HG02642 (cell line): Measurements from ENCODE around the gene SPAG4.

Experiments used
- ATAC-seq: cut with Tn5 transposase; IDR thresholded peaks from one replicate; pipeline ENCODE4 v1.9.1; 2021; ENCODE audit warnings: mild to moderate bottlenecking; ENCODE audit not compliant: unreplicated experiment, poor library complexity

The SPAG4 gene, protein sequence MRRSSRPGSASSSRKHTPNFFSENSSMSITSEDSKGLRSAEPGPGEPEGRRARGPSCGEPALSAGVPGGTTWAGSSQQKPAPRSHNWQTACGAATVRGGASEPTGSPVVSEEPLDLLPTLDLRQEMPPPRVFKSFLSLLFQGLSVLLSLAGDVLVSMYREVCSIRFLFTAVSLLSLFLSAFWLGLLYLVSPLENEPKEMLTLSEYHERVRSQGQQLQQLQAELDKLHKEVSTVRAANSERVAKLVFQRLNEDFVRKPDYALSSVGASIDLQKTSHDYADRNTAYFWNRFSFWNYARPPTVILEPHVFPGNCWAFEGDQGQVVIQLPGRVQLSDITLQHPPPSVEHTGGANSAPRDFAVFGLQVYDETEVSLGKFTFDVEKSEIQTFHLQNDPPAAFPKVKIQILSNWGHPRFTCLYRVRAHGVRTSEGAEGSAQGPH

DNA sequence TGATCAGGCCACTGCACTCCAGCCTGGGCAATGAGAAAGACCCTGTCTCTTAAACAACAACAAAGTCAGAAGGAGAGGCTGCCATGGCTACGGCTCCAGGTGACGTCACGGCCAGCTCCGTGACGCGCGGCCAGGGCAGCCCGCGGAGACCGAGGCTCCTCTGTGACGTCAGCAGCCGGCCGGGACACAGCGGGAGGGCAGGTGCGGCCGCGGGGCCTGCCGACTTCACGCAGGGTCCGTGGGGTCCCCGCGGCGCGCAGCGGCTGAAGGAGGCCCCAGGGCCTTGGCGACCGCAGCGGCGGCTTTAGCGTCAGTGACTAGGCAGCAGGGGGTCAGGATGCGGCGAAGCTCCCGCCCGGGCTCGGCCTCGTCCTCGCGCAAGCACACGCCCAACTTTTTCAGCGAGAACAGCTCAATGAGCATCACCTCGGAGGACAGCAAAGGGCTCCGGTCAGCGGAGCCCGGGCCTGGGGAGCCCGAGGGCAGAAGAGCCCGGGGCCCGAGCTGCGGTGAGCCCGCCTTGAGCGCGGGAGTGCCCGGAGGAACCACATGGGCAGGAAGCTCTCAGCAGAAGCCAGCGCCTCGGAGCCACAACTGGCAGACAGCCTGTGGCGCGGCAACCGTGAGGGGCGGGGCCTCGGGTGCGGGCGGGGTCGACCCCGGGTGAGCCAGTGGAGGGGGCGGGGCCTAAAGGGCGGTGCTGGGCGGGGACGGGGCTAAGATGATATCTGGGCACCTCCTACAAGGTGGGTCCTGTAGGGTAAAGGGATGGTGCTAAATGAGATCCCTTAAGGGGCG, at the start of gene SPAG4:
TSS of gene SPAG4 (plus strand) at position 163 of the 798 bp plus-strand sequence. CDS start at position 338, 175 bp downstream.
- peak; percentile 72 for ATAC-seq

DNA sequence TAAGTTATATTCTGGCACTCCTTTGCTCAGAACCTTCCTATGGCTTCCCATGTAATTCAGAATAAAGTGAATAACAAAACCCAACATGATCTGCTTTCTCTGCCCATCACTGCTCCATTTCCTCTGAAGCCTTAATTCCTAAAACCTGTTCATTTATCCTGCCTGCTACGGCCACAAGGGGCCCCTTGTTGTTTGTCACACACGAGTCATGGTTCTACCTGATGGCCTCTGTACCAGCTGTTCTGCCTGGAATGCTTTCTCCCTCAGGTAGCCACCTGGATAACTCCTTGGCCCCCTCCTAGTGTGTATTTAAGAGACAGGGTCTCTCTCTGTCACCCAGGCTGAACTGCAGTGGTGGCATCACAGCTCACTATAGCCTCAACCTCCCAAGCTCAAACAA, 47.0 kb upstream of the SPAG4 start:
- ATAC-seq, result no peak

DNA sequence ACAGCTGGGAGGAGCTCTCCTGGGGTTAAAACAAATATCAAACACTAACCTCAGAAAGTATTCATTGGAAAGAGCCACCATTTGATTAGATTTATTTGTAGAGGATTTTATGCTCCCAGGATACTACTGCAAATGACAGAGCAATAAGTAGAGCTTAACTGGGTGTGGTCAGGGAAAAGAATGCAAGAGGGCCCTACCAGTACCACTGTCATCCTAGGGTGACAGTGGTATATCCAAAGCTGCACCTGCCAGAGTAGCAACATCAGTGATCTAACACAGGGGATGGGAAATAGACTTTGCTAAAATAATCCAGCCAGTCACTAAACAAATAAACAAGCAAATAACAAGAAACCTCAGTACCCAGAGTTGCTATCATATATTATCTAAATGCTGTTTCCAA, 44.1 kb upstream of the SPAG4 start:
- ATAC-seq, result no peak

DNA sequence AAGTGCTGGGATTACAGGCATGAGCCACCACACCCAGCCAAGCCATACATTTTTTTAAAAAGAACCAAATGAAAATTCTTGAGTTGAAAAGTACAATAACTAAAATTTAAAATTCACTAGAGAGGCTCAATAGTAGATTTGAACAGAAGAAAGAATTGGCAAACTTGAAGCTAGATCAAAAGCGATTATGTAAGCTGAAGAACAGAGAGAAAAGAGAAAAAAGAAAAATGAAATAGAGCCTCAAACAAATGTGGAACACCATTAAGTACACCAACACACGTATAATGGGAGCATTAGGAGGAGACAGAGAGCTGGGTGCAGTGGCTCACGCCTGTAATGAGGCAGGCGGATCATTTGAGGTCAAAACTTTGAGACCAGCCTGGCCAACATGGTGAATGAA, 42.8 kb upstream of the SPAG4 start:
- ATAC-seq, result no peak

DNA sequence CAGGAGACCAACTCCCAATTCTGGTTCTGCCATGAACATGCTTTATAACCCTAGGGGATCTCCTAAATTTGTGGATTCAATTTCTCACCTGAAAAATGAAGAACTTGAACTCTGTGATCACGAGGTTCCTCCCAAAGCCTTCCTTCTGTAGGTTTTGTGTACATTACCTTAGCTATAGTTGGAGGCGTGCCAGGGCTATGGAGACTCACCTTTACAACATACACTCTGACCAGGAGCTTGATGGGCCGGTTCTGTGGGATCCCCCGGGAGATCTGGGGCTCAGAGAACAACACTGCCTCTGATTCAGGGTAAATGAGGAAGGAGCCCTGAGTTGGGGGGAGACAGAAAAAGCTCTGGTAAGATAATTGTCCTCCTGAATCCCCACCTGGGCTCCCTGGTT, 39.7 kb upstream of the SPAG4 start:
- ATAC-seq, result no peak

DNA sequence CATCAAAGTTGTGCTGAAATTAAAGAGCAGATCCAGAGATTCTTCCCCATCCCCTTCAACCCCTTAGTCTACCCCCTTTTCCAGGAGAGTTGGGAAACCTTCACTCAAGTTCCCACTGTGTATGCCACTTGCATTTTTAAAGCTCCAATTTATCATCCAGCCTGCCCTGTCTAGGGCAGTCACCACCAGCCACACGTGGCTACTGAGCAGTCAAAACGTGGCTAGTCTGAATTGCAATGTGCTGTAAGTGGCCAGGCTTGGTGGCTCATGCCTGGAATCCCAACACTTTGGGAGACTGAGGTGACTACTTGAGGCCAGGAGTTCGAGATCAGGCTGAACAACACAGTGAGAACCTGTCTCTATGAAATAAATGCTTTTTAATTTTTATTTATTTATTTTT, 38.8 kb upstream of the SPAG4 start:
- ATAC-seq, result no peak

DNA sequence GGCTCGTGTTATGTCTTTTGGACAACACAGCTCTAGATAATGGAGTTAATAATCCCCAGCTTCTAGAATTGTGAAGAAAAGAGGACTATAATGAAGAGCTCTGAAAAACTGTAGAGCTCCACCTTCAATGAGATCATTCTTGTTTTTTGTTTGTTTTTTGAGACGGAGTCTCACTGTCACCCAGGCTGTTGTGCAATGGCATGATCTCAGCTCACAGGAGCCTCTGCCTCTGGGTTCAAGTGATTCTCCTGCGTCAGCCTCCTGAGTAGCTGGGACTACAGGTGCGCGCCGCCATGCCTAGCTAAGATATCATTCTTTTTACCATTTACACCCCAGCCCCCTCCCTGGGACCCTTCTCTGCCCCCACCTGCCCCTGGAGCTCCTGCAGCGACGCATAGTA, 37.2 kb upstream of the SPAG4 start:
- ATAC-seq, result no peak

DNA sequence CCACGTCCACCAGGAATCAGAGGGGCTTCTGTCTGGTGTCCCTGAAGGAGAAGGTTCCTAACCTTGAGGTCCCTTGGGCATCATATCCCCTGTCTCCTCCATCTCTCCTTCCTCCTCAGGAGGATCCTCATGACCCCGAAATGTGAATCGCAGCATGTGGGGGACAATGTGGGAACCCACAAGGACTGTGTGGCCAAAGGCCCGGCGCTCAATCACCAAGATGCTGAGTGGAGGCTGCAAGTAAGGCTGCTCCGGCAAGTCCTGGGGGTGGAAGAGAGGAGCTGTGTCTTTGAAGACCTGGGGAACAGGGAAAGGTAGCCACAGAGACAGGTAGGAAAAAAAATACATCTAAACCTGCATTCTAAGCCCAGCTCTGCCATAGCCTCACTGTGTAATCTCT, 36.4 kb upstream of the SPAG4 start:
- ATAC-seq, result no peak

DNA sequence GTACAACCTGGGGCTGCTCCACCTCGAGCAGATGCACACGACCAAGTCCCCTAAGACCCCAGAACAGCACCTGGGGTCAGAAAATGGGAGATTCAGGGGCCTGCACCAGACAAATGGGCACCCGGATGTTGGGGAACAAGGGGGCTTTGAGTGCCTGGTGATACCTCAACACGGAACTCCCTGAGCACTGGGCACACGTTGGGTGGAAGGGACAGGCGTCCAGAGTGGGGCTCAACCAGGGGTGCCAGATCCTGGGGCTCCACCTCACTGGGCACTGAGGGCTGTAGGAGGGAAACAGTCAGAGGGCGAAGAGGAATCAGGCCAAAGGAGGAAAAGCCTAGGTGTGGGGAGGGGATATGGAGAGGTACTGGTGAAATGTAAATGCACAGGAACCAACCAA, 33.5 kb upstream of the SPAG4 start:
- ATAC-seq, result no peak

DNA sequence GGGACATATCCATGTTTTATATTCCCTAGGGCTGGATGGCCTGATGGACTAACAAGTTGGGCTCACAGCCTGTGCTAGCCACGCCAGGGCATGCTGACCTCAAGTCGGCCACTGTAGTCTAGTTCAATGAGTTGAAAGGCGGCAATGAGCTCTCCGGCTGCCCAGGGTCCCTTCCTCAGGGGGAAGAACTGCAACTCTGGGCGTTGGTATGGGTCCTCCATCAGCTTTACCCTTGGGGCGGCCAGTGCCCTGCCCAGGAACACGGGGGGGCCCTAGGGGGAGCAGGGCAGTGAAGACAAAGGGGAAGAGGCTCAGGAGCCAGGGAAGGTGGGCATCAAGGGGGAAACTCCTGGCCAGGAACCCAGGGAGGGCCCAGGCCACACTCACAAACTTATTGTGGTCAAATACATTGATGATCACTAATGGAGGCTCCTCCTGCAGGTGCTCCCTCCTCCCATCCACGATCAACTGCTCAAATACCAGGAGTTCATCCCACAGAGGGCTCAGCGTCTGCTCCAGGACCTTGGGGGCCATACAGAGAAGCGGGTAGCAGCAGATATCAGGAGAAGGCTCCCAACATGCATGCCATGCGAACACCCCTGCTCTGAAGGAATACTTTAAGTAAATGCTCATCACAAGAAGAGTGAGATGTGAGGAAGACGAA, 32.8 kb upstream of the SPAG4 start:
- no peak for ATAC-seq

DNA sequence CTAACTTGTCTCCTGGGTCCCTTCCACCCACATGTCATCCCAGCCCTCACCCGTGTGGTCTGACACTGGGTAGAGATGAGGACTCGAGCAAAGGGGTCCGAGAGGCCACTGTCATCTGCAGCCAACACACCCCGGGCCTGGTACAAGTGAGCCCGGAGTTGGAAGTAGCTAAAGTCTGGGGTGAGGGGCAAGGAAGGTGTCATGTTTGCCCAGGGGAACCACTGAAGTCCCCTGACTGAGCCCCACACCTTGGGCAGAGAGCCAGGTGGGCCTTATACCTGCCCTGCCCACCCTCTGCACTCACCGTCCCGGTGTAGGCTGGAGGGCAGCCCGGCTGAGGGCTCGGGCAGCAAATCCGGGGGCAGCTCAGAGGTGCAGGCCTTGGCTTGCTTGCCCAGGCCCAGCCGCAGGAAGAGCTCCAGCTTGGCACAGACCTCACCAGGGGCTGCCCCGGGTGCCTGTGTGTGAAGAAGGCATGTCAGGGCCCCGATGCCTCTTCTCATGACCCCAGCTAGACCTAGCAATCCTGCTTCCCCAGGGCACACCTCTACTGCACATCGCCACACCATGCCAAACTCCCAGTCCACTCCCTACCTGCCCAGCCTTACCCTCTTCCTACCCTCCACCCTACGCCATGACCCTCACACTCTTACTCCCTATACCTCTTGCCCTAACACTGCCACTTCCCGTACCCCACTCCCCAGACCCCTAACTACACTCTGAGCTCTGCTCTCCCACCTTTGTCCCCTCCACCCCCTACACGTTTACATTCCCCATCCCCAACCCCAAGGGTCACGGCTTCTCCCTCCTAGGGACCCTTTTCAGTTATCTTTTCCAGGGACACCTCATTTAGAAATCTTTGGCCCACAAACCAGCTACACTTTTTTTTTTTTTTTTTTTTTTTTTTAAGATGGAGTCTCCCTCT, 31.7 kb upstream of the SPAG4 start:
- no peak for ATAC-seq

DNA sequence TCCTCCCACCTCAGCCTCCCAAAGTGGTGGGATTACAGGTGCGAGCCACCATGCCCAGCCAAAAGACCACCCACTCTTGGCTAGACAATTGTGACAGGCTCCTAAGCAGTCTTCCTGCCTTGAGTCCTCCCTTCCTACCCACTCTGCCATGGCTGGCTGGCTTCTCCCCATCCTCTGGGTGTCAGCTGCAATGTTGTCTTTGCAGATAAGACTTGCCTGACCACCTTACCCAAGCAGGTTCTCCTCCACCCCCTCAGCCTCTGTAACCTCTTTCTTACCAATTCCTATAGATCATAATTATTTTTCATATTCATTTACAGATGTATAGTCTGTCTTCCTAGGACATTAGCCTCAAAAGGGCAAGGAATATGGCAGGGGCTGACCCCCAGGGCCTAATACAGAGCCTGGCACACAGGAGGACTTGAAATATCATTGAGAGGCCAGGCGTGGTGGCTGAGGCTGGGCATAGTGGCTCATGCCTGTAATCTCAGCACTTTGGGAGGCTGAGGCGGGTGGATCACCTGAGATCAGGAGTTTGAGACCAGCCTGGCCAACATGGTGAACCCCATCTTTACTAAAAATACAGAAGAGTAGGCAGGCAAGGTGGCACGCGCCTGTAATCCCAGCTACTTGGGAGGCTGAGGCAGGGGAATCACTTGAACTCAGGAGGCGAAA, 28.7 kb upstream of the SPAG4 start:
- ATAC-seq, result no peak

DNA sequence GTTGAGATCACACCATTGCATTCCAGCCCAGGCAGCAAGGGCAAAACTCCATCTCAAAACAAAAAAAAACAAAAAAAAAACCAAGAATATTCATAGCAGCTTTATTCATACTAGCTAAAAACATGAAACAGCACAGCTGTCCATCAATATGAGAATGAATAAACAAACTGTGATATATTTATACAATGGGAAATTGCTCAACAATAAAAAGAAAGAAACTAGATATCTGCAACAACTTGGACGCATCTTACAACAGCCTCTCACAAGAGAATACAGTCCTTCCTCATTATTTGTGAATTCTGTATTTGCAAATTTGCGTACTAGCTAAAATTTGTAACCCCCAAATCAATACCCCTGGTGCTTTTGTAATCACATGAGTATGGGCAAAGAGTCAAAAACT, 28.2 kb upstream of the SPAG4 start:
- no peak for ATAC-seq

DNA sequence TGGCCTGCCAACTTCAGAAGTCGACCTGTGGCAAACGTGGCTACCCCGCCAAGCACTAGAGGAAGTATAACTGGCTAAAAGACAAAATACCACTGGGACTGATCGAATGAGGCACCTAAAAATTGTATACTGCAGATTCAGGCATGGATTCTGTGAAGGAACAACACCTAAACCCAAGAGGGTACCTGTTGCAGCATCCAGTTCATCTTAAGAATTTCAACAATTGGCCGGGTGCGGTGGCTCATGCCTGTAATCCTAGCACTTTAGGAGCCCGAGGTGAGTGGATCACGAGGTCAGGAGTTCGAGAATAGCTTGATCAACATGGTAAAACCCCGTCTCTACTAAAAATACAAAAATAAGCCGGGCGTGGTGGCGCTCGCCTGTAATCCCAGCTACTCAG, 27.2 kb upstream of the SPAG4 start:
- no peak for ATAC-seq

DNA sequence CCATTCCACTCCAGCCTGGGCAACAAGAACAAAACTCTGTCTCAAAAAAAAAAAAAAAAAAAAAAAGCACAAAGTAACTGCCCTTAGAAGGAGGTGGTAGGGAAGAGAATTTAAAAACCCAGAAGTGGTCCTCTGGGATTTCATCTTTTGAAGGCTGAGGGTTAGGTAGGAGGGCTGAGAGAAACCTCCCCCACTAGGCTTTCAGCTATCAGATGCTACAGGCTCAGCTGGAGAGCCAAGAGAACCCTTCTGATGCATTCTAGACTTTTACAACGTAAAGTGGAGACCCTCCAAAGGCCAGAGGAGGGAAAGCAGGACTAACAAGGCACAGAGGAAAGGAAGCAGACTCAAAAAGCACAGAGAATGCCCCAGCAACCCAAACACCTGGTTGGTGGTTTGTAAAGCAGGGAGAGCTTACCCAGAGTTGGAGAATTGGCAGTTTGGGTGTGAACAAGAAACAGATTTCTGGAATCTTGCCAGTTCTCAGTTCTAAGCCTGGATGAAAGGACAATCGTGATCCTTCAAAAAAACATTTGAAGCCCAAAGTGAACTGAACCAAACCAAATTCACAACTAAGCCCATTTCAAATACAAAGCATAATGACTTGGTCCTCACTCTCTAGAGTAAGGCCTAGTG, 23.2 kb upstream of the SPAG4 start:
- no peak for ATAC-seq

DNA sequence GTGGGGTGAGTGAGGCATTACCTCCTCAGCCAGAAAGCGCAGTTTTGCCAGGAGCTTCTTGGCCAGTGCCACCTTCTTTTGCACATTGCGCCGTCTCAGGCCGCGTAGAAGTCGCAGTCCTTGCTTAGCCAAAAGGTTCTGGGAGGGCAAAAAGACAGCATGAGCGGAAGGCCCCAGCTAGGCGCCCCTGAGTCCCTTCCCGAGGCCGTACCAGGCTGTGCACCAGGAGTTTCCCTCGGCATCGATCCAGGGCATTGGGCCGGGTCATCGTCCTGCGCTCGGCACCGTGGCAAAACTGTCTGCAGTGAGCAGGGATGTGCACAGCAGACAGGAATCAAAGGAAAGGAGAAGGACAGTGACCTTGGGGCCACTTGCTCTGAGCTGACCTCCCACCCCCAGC, 20.2 kb upstream of the SPAG4 start:
- ATAC-seq, result no peak

DNA sequence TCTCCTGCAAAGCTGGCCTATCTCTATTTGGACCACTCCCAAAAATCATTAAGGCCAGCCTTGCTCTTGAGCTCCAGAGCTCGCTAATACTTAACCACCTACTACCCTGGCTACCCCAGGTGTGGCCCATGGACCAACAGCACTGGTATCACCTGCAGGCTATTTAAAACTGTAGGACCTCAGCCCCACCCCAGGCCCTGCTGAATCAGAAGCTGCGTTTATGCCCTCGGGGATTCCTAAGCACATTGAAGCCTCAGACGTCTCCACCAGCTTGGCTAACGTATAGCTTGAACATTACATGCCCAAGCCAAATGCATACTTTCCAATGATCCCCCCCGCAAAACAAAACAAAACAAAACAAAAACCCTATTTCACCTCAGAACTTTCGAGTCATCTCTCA, 19.7 kb upstream of the SPAG4 start:
- ATAC-seq, result no peak

DNA sequence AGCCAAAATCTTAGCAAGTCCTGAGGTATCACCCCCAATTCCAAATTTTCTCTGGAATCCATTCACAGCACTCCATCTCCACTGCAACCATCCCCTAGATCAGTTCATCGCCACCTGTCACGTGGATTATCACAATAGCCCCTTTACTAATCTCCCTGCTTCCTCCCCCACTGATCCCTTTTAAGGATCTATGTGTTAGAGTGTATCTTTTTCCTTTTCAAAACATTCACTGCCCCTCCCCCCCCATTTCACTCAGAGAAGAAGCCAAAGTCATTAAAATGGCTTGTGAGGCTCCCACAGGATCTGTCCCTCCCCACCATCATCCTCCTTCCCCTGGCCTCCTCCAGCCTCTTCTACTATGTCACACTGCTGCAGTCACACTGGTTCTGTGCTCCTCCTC, 18.4 kb upstream of the SPAG4 start:
- no peak for ATAC-seq

DNA sequence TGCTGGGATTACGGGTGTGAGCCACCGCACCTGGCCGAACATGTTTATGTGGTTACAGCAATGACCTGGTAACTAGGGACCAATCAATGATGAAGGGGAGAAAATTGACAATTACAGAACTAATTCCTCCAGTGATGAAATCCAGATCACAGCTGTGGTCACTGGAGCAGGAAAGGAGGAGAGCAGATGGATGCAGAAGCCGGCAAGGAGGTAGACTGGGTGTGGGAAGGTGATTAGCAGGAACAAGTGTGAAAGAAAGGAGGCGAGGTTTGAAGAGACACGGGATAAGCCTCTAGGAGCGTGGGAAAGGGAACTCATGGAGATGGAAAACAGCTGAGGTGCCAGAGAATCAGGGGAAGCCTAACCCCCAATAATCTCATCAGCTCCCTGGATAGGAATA, 17.2 kb upstream of the SPAG4 start:
- ATAC-seq, result no peak
